ENCODE data around the gene C5orf24.
"Not testable (repeated sequence)": the region's sequence is repeated elsewhere in the genome, so short reads cannot be mapped to it uniquely, and the experiment has no call there.

C5orf24 gene

GRCh38 chr5:134864707-134865106 is 18.9 kb downstream of the C5orf24 start:
- DNase-seq = no peak

DNA sequence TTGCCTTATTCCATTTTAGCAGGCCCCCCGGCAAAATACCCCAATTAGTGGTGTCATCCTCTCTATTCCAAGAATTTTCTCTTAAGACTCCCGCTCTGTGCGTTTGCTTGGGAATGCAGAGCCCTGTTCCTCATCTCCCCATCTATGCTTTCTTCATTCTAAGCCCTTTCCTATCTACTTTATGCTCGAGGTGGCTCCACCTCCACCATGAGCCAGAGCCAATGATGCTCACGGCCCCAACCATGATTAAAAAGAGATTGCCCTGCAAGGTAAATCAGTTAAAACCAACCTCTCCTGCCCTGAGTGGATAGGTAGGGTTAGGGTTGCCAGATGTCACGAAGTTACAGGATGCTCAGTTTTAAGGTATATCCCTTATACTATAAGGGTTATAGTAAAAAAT is 27.7 kb downstream of the C5orf24 start:
- DNase-seq = no peak

DNA sequence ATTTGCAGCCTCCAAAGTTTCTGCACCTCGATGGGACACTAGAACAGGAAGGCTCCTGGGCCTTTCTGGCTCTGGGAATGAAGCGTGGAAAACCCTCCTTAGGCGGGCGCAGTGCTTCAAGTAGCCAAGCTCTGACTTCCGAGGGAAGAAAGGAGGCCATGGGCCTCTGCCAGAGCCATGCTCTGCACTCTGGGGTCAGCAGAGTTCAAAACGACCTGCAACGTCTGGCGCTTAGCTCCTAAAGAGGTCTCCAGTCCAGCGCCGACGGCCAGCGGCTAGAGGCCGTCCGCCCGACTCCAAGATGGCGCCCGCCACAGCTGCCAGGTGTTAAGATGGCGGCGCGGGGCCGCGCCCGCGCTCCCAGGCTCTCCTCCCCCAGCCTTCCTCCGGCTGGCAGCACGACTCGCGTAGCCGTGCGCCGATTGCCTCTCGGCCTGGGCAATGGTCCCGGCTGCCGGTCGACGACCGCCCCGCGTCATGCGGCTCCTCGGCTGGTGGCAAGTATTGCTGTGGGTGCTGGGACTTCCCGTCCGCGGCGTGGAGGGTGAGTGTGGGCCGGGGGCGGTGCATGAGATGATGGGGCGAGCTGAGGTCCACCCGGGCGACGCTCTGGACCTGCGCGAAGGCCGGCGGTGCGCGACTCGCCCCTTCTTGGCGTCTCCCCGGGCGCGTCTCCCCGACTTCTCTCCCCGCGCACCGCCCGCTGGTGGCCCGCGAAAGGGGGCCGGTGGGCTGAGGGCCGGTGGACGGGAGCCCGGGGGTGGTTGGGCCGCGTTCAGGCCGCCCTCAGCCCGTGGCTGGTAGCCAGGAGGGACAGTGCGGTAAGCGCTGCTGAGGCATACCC is 28.4 kb downstream of the C5orf24 start, which contains the start of gene TXNDC15:
TXNDC15 (plus strand) TSS at position 385 of the 844 bp plus-strand sequence; CDS start at position 442, 57 bp downstream.
- peak; percentile 69 for DNase-seq

DNA sequence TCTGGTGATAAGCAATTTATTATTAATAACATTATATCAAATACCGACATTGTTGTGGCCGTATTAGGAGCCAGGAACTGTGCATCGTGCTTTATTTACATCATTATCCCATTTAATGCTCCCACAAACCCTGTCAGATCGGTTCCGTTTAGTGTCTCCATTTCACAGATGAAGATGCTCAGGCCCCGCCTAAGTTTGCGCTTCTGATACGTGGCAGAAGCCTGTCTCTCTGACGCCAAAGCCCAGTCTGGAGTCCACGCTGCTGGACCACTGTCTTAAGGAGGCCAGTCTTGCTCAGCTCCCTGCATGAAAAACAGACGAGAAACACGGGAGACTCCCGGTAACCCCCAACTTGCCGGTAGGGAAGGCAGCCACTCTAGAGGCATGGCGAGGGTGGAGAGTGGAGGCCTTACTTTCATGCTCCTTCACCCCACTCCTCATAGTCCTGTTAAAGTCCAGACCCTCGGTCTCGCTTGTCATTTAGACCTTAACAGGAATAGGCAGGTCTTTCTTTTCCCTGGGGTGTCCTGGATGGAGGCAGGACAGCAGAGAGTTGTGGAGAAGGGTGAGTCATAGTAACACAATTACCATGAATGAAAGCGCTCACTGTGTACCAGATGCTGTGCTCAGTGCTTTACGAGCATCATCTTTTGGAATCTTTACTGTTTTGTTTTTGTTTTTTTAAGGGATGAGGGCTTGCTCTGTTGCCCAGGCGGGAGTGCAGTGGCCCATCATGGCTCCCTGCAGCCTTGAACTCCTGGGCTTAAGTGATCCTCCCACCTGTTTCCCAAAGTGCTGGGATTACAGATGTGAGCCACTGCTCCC is 29.3 kb downstream of the C5orf24 start:
- no peak for DNase-seq

GRCh38 chr5:134877159-134877558 is 31.4 kb downstream of the C5orf24 start:
- no peak for DNase-seq

GRCh38 chr5:134878403-134878802 is 32.6 kb downstream of the C5orf24 start:
- no peak for DNase-seq

DNA sequence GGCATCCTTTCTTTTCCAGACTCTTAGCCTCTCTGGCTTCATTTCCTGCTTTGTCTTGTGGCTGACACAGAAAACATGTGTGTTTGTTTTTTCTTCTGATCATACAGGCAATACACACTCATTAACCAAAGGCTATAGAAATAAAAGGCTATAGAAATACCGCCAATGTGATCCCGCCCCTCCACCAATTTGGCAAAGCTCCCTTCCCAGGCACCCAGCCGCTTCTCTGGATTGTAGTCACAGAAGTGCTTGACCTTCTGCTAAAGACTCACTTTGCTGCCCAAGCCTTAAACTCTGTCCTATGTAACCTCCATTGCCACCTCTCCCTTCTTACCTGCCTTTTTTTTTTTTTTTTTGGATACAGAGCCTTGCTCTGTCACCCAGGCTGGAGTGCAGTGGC is 33.7 kb downstream of the C5orf24 start:
- DNase-seq = no peak

DNA sequence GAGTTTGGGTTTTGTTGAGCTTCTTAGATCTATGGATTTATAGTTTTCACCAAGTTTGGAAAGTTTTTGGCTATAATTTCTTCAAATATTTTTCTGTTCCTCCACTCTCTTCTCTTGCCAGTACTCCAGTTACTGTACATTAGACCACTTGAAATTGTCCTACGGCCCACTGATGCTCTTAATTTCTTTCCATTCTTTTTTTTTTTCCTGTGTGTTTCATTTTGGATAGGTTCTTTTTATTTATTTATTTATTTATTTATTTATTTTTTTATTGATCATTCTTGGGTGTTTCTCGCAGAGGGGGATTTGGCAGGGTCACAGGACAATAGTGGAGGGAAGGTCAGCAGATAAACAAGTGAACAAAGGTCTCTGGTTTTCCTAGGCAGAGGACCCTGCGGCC is 35.2 kb downstream of the C5orf24 start:
- DNase-seq = not testable (repeated sequence)

DNA sequence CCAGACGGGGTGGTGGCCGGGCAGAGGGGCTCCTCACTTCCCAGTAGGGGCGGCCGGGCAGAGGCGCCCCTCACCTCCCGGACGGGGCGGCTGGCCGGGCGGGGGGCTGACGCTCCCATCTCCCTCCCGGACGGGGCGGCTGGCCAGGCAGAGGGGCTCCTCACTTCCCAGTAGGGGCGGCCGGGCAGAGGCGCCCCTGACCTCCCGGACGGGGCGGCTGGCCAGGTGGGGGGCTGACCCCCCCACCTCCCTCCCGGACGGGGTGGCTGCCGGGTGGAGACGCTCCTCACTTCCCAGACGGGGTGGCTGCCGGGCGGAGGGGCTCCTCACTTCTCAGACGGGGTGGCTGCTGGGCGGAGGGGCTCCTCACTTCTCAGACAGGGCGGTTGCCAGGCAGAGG is 35.9 kb downstream of the C5orf24 start:
- DNase-seq = not testable (repeated sequence)

DNA sequence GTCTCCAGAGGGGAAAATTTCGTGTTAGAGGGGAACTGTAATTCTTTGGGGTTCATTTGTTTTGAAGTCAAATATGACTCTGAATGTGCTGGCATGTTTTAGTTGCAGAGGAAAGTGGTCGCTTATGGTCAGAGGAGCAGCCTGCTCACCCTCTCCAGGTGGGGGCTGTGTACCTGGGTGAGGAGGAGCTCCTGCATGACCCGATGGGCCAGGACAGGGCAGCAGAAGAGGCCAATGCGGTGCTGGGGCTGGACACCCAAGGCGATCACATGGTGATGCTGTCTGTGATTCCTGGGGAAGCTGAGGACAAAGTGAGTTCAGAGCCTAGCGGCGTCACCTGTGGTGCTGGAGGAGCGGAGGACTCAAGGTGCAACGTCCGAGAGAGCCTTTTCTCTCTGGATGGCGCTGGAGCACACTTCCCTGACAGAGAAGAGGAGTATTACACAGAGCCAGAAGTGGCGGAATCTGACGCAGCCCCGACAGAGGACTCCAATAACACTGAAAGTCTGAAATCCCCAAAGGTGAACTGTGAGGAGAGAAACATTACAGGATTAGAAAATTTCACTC is 41.9 kb downstream of the C5orf24 start:
- DNase-seq = no peak

DNA sequence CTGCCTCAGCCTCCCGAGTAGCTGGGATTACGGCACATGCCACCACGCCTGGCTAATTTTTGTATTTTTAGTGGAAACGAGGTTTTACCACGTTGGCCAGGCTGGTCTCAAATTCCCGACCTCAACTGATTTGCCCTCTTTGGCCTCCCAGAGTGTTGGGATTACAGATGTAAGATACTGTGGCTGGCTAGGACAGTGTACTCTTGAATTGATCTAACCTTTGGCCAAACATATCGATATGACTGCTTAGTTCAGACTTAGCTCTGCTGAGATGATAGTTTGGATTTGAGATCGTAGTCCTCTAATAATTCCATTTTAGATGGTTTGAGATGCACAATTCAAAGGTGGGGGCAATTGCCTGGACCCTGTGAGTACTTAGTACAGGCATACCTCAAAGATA is 43.6 kb downstream of the C5orf24 start:
- DNase-seq = no peak

- DNase-seq = no peak
Measured at GRCh38 chr5:134891473-134891872, 45.7 kb downstream of the C5orf24 start.

- DNase-seq = no peak
Measured at GRCh38 chr5:134892282-134892681, 46.5 kb downstream of the C5orf24 start.

- no peak for DNase-seq
Measured at GRCh38 chr5:134892926-134893325, 47.2 kb downstream of the C5orf24 start.

- DNase-seq = no peak
Measured at GRCh38 chr5:134893748-134894505, 48.2 kb downstream of the C5orf24 start.

- no peak for DNase-seq
Measured at GRCh38 chr5:134902071-134902801, 56.5 kb downstream of the C5orf24 start.

- DNase-seq = peak; percentile 87
Measured at GRCh38 chr5:134904610-134905245, 59.0 kb downstream of the C5orf24 start, which contains the start of gene PCBD2. TSS of gene PCBD2 (plus strand) at chr5:134905131. CDS start at chr5:134905140, 9 bp downstream.

GRCh38 chr5:134905246-134905996 is 59.7 kb downstream of the C5orf24 start:
- DNase-seq = peak; percentile 45

GRCh38 chr5:134906811-134907210 is 61.0 kb downstream of the C5orf24 start:
- no peak for DNase-seq

Data from activated CD4-positive, alpha-beta T cell treated with anti-CD3 and anti-CD28 coated beads for 1 hour (primary cell).